Measurements from ENCODE around the gene KIRREL2. TPM values are rescaled to one million over a fixed set of nuclear protein-coding genes. Genes with fewer than 3 reads are reported as not detected.
"Not testable (repeated sequence)": the region's sequence is repeated elsewhere in the genome, so short reads cannot be mapped to it uniquely, and the experiment has no call there.

Gene KIRREL2
- total RNA-seq, 1 donor from 2014 or later: not detected

- intact Hi-C loops (cut with DNase I): loop anchor here (10.0 kb wide), 1 partner anchor 88 kb away; the partner anchor contains the start of gene ARHGAP33
- DNase-seq (ENCODE audit: low spot score): no peak
These were observed 6.3 kb downstream of the KIRREL2 start for GRCh38 chr19:35863018-35863417.

DNA sequence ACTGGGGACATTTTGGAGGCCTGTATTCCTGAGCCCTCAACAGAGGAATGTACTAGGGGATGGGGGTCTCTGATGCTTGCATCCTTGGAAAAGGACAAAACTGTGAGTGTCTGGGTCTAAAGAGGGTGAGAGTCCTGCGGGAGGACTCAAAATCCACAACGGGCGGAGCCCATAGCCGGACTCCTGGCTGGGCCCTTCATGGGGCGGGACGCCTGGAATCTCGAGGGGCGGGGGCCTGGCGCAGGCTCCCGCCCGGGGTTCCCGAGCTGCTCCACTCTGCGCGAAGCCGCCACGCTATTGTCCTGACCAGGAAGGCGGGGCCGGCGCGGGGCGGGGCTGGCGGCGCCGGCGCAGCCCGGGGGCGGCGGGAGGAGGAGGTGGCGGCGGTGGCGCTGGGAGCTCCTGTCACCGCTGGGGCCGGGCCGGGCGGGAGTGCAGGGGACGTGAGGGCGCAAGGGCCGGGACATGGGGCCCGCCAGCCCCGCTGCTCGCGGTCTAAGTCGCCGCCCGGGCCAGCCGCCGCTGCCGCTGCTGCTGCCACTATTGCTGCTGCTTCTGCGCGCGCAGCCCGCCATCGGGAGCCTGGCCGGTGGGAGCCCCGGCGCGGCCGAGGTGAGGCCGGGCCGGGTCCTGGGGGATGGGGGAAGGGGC is 11.6 kb downstream of the KIRREL2 start, which contains the start of gene APLP1:
TSS of gene APLP1 (plus strand) at position 403 of the 651 bp plus-strand sequence. CDS start at position 466, 63 bp downstream.
- intact Hi-C loops (cut with DNase I): loop anchor here (10.0 kb wide), 1 partner anchor 93 kb away; the partner anchor contains the start of gene ARHGAP33
- peak; percentile 86 for DNase-seq (ENCODE audit: low spot score)

DNA sequence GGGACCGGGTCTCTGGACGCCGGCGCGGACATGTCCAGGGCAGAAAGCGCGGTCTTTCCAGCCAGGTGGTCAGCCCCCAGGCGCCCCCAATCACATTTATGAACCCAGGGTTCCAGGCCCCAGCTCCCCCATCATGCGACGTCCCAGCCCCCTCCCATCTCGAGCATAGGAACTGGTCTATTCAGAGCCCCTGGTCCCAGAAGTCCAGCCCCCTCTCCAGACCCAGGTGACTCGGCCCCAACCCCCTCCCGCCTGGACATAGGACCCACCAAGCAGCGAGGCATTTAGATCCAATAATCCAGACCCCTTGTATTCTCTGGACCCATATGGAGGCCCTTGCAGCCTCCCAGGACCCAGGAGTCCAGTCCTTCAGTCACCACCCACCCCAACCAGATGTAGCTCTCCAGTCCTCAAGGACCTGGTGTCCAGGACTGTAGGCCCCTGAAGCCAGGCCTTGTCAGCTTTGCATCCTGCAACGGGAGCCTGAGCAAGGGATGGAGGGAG is 12.2 kb downstream of the KIRREL2 start:
- intact Hi-C loops (cut with DNase I): loop anchor here (10.0 kb wide), 1 partner anchor 94 kb away; the partner anchor contains the start of gene ARHGAP33
- DNase-seq (ENCODE audit: low spot score): no peak

DNA sequence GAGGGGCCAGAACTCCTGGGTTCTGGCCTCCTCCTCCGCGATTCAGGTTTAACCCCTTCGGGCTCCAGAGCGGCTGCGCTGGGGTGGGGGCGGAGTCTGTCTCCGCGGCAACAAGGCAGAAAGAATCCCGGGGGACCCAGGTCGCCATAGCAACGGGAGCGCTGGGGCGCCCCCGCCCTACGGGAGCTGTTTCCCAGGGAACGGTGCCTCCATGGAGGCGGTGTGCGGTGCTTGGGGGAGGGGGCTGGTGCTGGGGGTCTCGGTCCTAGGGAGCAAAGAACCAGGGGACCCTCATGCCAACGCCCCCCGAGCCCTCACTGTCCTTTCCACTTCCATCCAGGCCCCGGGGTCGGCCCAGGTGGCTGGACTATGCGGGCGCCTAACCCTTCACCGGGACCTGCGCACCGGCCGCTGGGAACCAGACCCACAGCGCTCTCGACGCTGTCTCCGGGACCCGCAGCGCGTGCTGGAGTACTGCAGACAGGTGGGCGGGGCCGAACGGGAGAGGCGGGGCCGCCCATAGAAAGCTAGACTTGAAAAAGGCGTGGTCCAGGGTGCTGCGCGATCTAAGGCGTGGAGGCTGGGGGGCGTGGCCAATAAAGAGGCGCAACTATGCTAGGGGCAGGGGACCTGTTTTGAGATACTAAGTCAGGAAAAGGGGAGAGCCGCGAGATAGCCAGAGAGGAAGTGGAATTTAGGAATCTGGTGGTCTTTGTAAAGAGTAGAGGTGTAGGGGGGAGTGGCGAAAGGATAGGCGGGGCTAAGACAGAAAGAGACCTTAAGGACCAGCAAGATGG is 12.8 kb downstream of the KIRREL2 start:
- no peak for DNase-seq (ENCODE audit: low spot score)
- intact Hi-C loops (cut with DNase I): loop anchor here (10.0 kb wide), 1 partner anchor 95 kb away; the partner anchor contains the start of gene ARHGAP33

GRCh38 chr19:35870124-35870736 is 13.5 kb downstream of the KIRREL2 start:
- intact Hi-C loops (cut with DNase I); DNase-seq (ENCODE audit: low spot score): not testable (repeated sequence)

GRCh38 chr19:35870798-35871197 is 14.1 kb downstream of the KIRREL2 start:
- intact Hi-C loops (cut with DNase I): no loop called here
- no peak for DNase-seq (ENCODE audit: low spot score)

DNA sequence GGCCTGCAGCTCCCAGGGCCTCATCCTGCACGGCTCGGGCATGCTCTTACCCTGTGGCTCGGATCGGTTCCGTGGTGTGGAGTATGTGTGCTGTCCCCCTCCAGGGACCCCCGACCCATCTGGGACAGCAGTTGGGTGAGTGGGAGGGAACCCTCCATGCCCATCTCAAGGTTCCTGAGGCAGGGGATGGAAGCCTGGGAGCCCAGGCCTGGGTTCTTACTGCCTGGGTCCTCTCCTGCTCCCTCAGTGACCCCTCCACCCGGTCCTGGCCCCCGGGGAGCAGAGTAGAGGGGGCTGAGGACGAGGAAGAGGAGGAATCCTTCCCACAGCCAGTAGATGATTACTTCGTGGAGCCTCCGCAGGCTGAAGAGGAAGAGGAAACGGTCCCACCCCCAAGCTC is 14.9 kb downstream of the KIRREL2 start:
- intact Hi-C loops (cut with DNase I): no loop called here
- no peak for DNase-seq (ENCODE audit: low spot score)

GRCh38 chr19:35872180-35872579 is 15.5 kb downstream of the KIRREL2 start:
- intact Hi-C loops (cut with DNase I): no loop called here
- no peak for DNase-seq (ENCODE audit: low spot score)

DNA sequence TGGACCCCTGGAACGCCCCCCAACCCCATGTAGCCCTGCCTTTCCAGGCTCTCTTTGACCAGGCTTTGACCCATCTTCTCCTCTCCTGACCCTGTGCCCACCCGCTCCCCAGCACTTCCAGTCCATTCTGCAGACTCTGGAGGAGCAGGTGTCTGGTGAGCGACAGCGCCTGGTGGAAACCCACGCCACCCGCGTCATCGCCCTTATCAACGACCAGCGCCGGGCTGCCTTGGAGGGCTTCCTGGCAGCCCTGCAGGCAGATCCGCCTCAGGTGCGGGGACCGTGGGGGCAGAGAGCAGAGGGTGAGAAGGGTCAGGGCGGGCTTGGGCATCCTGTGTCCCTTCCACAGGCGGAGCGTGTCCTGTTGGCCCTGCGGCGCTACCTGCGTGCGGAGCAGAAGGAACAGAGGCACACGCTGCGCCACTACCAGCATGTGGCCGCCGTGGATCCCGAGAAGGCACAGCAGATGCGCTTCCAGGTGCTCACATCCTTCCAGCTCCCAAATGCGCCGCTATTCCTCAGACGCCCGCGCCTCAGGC is 17.8 kb downstream of the KIRREL2 start:
- intact Hi-C loops (cut with DNase I): no loop called here
- no peak for DNase-seq (ENCODE audit: low spot score)

DNA sequence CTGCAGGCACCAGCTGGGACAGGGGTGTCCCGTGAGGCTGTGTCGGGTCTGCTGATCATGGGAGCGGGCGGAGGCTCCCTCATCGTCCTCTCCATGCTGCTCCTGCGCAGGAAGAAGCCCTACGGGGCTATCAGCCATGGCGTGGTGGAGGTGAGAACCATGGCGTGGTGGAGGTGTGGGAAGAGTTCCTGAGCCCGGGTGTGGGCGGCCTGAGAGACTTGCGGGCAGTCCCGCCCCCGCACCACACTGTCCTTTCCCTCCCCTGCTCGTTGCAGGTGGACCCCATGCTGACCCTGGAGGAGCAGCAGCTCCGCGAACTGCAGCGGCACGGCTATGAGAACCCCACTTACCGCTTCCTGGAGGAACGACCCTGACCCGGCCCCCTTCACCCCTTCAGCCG is 22.4 kb downstream of the KIRREL2 start:
- intact Hi-C loops (cut with DNase I): loop anchor here (1.0 kb wide), 1 partner anchor 52 kb away; no protein-coding TSS in a partner anchor
- DNase-seq (ENCODE audit: low spot score): no peak

GRCh38 chr19:35879770-35880317 is 23.1 kb downstream of the KIRREL2 start:
- DNase-seq (ENCODE audit: low spot score): peak; percentile 94
- intact Hi-C loops (cut with DNase I): loop anchor here (1.0 kb wide), 1 partner anchor 51 kb away; no protein-coding TSS in a partner anchor

DNA sequence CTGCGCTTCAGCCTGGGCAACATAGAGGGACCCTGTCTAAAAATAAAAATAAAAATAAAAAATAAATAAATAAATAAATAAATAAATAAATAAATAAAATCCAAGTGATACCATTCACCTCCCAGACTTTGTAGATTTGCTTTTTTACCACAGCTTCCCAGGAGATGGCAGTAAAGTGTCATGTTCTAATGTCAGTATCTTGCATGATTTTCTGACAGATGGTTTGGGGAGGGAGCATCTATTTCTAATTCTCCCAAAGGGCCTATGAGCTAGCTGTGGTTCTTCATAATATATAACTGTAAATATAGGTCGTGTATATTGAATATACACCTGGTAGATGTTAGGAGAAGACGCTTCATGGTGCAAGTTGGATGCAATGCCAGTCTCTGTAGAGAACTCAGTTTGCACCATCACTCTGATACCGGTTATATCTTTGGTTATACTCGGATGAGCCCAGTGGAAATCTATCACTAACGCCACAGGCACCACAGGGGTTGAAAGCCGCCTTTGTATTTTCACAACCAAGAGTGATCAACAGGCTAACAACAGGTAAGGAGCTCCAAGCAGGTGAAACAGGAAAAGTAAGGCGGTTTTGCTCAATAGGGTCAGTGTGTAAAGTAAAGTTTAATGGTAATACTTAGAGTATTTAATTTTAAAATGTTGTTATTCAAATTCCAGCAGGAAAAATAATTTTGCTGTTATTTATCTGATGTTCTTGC is 25.6 kb downstream of the KIRREL2 start:
- intact Hi-C loops (cut with DNase I): no loop called here

DNA sequence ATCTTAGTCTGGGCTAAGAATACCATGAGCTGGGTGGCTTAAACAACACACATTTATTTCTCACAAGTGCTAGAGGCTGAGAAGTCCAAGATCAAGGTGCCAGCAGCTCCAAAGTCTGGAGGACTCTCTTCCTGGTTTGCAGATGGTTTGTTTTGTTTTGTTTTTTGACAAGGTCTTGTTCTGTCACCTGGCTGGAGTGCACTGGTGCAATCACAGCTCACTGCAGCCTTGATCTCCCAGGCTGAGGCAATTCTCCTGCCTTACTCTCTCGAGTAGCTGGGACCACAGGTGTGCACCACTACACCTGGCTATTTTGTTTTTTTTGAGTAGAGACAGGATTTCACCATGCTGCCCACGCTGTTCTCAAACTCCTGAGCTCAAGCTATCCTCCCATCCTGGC is 27.2 kb downstream of the KIRREL2 start:
- intact Hi-C loops (cut with DNase I): no loop called here
- DNase-seq (ENCODE audit: low spot score): no peak

More for the DNA sequence above, 25.6 kb downstream of the KIRREL2 start:
- DNase-seq (ENCODE audit: low spot score): no peak

DNA sequence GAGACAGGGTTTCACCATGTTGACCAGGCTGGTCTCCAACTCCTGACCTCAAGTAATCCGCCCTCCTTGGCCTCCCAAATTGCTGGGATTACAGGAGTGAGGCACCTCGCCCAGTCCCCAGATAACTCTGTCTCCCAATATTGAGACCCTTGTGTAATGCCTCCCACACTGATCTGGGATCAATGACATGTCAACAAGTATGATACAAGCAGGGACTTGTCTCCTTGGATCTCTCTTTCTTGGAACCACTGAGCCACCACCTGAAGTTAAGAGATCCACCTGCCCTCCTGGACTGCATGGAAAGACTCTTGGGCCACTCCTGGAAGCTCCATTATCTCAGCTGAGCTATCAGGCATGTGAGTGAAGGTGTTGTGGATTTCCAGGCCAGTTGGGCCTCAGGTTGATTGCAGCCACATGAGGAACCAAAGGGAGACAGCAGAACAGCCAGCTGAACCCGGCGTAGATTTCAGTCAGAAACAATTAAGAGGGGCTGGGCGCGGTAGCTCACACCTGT is 28.6 kb downstream of the KIRREL2 start:
- DNase-seq (ENCODE audit: low spot score): no peak
- intact Hi-C loops (cut with DNase I): no loop called here

GRCh38 chr19:35885904-35886303 is 29.2 kb downstream of the KIRREL2 start:
- intact Hi-C loops (cut with DNase I): no loop called here
- DNase-seq (ENCODE audit: low spot score): no peak

DNA sequence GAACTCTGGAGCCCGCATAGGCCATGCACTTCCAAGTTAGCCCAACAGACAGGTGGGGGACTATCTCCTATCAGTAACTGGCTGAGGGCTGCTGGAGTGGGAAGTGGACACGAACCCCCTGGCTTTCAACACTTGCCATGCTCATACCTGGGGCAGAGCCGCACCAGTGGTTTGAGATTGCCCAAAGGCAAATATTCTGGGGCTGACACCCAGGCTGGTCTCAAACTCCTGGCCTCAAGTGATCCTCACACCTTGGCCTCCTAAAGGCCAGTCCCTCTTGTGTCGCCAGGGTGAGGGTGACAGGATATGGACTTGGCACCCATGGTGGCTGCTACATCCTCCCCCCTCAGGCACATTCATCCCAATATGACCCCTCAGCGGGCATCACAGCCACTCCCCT is 30.5 kb downstream of the KIRREL2 start:
- DNase-seq (ENCODE audit: low spot score): no peak
- intact Hi-C loops (cut with DNase I): no loop called here

- intact Hi-C loops (cut with DNase I): no loop called here
- no peak for DNase-seq (ENCODE audit: low spot score)
These were observed 31.7 kb downstream of the KIRREL2 start for GRCh38 chr19:35888398-35888797.

DNA sequence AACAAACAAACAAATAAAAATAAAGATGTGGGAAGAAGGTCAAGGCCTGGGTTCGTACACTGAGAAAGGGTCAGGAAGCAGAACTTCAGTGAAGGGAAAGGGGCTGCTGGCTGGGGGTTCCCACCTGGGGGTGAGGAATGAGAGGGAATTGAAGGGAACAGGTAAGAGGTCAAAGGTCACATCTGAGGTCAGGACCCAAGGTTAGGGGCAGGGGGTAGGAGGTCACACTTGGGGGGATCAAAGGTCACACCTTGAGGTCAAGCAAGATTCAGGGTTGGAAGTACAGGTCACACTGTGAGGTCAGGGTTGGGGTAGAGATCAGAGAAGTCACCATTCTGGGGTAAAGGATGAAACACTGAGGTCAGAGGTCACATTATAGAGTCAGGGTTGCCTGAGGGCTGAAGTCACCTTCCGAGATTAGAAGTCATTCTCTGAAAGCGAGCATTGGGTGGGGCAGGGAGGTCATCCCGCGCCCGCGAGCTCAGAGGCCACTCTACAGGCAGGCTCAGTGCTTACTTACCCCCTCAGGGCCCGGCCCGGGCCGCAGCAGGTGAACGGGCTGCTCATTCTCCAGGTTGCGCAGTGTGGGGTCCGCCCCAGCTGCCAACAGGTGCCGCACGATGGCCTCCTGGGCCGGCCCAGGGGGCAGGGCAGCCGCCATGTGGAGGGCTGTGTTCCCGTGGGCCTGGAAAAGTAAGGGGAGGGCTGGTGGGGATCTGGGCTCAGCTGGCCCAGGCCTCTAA is 32.8 kb downstream of the KIRREL2 start:
- intact Hi-C loops (cut with DNase I): no loop called here
- DNase-seq (ENCODE audit: low spot score): no peak

Measured in cardiac septum (tissue), 1 donor.